Measurements from ENCODE around the gene SUFU.

Gene SUFU

DNA sequence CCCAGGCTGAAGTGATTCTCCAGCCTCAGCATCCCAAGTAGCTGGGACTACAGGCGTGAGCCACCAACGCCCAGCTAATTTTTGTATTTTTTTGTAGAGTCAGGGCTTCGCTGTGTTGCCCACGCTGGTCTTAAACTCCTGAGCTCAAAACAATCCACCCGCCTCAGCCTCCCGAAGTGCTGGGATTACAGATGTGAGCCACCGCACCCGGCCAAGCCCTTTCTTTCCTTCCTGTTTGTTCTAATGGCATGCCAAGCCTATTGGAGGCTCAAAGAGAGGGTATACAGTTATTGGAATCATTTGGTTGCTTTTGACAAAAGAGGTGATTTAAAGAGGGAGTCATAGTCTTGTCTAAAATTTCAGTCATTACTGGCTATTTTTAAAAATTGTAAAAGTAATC lies 94.5 kb downstream of the SUFU start:
- H3K27me3 ChIP-seq, result no peaks in the 10 kb centered on the region
- no peak overlapping the region for H3K4me3 ChIP-seq (ENCODE audit: low read depth in 1 of 2, low read length in 1 of 2)
- peaks cover 49 to 50% of the 10 kb centered on the region in 2 experiments for H3K4me1 ChIP-seq (ENCODE audit: control insufficient read depth in 1 of 2, insufficient read depth in 1 of 2, low read depth in 1 of 2, low read length in 1 of 2)
- H3K9me3 ChIP-seq, result no peaks in the 10 kb centered on the region
- TF ChIP-seq, protein P1, sequence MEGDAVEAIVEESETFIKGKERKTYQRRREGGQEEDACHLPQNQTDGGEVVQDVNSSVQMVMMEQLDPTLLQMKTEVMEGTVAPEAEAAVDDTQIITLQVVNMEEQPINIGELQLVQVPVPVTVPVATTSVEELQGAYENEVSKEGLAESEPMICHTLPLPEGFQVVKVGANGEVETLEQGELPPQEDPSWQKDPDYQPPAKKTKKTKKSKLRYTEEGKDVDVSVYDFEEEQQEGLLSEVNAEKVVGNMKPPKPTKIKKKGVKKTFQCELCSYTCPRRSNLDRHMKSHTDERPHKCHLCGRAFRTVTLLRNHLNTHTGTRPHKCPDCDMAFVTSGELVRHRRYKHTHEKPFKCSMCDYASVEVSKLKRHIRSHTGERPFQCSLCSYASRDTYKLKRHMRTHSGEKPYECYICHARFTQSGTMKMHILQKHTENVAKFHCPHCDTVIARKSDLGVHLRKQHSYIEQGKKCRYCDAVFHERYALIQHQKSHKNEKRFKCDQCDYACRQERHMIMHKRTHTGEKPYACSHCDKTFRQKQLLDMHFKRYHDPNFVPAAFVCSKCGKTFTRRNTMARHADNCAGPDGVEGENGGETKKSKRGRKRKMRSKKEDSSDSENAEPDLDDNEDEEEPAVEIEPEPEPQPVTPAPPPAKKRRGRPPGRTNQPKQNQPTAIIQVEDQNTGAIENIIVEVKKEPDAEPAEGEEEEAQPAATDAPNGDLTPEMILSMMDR (IDR thresholded peaks at IDR 0.05), result no peak
- H3K36me3 ChIP-seq, result peaks cover 20% of the 10 kb centered on the region
- H3K27ac ChIP-seq, result peak overlapping the region; percentile 68

DNA sequence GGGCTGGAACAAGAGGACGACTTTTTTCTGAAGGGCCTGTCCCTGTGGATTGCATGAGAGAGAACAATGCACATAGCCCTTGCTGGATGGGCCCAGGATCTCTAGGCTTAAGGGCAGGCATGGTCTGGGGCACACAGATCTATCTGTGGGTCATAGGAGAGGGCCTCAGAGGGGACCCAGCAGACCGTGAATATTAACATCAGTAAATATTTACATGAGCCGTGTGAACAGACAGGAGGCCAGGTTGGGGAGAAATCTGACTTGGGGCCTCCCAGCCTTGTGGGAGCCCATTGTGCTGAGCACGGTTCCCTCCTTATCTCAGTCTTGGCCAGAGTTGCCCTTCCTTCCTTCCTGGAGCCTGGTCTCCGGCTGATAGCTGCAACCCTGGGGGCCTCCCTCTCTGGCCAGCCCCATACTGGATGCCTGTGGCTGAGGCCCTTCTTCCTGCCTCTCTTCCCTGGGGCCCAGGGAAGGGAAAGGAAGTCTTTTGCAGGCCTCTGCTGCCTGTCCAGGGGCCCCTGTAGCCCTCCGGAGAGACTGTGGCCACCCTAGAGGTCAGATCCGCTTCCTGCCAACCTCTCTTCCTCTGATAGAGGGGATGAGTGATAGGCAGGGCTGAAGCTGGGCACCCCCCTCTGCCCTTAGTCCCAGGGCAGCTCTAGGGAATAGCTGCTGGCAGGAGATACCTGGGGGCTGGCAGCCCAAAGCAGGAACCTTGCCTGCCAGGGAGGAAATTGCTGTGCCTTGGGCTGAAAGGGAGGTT lies 96.0 kb downstream of the SUFU start:
- Histone ChIP-seq H3K27me3 (no peaks in the 10 kb centered on the region), H3K4me3 (ENCODE audit: low read depth in 1 of 2, low read length in 1 of 2) (no peak overlapping the region), H3K4me1 (ENCODE audit: control insufficient read depth in 1 of 2, insufficient read depth in 1 of 2, low read depth in 1 of 2, low read length in 1 of 2) (peaks cover 50 to 54% of the 10 kb centered on the region in 2 experiments), H3K27ac (peak overlapping the region; percentile 68), H3K9me3 (no peaks in the 10 kb centered on the region), H3K36me3 (peaks cover 10% of the 10 kb centered on the region)
- TF ChIP-seq, protein P1 (IDR thresholded peaks at IDR 0.05), result no peak

DNA sequence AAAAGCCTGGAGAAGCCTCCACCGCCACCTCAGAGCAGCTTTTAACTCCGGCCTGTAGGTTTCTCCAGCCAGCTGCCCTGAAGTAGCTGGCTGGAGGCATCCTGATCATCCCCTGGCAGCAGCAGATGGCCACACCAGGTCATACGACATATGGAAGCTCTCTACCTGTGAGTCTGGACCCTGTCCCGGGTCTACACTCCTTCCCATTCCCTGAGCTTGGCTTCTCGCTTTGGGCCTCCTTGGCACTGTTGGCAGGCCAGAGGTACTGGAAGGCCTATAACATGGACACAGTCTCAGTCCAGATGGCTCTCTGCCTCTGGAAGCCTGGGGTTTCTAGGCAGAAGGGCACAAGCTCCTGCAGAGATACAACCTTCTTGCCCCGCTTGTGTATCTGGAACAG lies 97.0 kb downstream of the SUFU start:
- H3K27me3 ChIP-seq, result no peaks in the 10 kb centered on the region
- peaks cover 10% of the 10 kb centered on the region for H3K36me3 ChIP-seq
- H3K4me3 ChIP-seq (ENCODE audit: low read depth in 1 of 2, low read length in 1 of 2), result no peak overlapping the region
- H3K27ac ChIP-seq, result peak overlapping the region; percentile 68
- H3K9me3 ChIP-seq, result no peaks in the 10 kb centered on the region
- TF ChIP-seq, protein P1 (IDR thresholded peaks at IDR 0.05), result no peak
- peaks cover 50 to 55% of the 10 kb centered on the region in 2 experiments for H3K4me1 ChIP-seq (ENCODE audit: control insufficient read depth in 1 of 2, insufficient read depth in 1 of 2, low read depth in 1 of 2, low read length in 1 of 2)

DNA sequence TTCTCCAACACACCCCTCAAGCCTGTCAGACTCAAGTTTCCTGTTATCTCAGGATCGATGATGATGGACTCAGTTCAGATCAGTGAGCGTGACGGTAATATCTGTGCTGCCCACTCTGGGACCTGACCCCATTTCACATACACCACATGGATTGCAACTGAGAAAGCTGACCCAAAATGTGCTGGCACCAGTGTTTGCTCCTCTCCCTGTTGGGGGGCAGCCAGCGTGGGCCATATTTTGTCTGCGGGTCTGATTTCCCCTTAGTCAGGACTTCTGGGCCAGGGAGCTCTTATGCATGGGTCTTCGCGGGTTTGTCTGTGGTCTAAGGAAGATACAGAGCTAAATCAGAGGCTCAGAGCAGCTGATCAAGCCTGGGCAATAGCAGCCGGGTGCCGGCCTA lies 97.9 kb downstream of the SUFU start:
- Histone ChIP-seq H3K27me3 (no peaks in the 10 kb centered on the region), H3K9me3 (no peaks in the 10 kb centered on the region), H3K4me1 (ENCODE audit: control insufficient read depth in 1 of 2, insufficient read depth in 1 of 2, low read depth in 1 of 2, low read length in 1 of 2) (peaks cover 46 to 49% of the 10 kb centered on the region in 2 experiments), H3K27ac (no peak overlapping the region), H3K4me3 (ENCODE audit: low read depth in 1 of 2, low read length in 1 of 2) (no peak overlapping the region), H3K36me3 (peaks cover 10% of the 10 kb centered on the region)
- TF ChIP-seq, protein P1 (IDR thresholded peaks at IDR 0.05), result no peak

DNA sequence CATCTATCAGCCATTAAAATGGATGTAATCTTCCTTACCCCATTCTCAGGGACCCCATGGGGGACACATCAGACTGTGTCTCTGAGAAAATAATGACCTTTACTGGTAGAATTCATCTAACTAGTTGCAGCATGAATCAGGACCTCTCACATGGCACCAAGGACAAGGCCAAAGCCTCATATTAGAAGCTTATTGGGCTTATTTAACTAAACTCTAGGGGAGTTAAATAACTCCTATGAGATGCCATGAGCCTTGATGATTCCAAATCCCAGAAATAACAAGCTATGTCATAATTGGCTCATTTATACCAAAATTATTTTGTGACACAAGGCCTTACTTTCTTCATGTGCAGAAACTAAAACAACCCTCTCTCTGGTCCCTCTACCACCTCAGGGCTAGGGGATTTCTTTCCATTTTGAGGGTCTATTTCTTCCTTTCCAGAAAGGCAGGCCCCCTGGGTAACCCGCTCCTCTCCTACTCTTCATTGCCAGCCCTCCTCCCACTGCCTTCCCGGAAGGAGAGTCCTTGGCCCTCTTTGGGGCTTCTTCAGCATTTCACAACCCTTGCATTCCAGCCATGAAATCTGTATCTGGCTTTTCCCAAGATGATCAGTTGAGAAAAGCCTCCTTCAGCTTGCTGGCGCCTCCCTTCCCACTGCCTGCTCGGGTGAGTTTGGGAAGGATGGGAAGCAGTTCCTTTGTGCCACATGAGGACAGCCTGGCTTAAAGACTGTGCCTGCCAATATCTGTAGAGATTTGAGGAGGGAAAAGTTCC lies 98.7 kb downstream of the SUFU start:
- TF ChIP-seq, protein P1 (IDR thresholded peaks at IDR 0.05), result no peak
- Histone ChIP-seq H3K36me3 (peaks cover 10% of the 10 kb centered on the region), H3K9me3 (no peaks in the 10 kb centered on the region), H3K4me3 (ENCODE audit: low read depth in 1 of 2, low read length in 1 of 2) (no peak overlapping the region), H3K27ac (no peak overlapping the region), H3K4me1 (ENCODE audit: control insufficient read depth in 1 of 2, insufficient read depth in 1 of 2, low read depth in 1 of 2, low read length in 1 of 2) (peaks cover 38 to 43% of the 10 kb centered on the region in 2 experiments), H3K27me3 (no peaks in the 10 kb centered on the region)
